EL (cell line): ENCODE measurements around the gene IRF4.
A peak's percentile ranks its signal among the peaks of the same experiment; 100 is the strongest.

Experiments
- DNase-seq: peaks from one replicate; pipeline ENCODE4 v3.0.0-alpha.2; 2016

The IRF4 gene

DNA sequence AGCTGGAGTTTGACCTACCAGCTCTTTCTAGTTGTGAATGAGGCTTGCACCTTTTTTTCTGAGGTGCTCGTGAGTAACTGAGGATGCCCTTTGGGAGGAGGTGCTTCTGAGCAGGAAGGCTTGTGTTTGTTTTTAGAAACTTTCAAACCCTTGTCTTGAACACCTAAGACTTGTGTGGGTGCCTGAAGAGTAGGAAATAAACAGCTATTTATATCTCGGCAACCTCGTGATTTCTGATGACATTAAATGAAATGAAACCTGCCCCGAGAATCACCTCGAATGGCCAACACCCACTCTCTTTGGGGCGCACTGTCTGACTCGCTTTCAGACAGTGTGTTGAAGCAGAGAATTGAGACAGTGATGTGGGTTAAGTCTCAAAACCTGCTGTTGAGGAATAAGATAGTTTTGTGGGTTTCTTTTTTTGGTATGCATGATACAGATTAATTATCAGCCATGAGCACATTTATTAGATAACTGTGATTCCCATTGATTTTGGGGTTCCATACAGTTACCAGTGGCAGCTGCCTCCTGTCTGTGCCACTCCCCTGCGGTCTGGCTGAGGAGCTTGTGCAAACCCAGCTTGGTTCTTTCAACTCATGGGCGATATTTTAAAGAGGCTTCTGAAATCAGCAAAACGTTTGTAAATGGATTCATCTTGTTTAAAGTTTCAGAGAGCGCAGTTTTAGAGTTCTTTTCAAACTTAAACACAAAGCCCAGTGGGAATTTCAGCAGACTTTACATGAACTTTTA, 8.4 kb downstream of the IRF4 start:
- DNase-seq: no peak

DNA sequence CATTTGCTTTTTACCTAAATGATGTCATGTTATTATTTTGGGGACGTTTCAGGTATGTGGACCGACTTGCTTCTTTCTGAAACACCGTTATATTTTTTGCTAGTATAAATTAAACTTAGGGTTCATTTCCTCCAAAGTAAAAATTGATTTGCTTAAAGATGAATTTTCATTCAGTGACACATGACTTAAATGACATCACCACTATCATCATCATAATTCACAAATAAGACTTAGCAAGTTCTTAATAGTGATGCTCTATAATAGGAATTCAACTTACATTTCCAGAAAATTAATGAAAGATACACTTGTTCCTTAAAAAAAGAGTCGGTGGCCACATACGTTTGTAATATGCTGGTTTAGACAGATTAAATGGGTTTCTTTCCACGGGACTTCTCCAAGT, 9.3 kb downstream of the IRF4 start:
- DNase-seq: no peak

DNA sequence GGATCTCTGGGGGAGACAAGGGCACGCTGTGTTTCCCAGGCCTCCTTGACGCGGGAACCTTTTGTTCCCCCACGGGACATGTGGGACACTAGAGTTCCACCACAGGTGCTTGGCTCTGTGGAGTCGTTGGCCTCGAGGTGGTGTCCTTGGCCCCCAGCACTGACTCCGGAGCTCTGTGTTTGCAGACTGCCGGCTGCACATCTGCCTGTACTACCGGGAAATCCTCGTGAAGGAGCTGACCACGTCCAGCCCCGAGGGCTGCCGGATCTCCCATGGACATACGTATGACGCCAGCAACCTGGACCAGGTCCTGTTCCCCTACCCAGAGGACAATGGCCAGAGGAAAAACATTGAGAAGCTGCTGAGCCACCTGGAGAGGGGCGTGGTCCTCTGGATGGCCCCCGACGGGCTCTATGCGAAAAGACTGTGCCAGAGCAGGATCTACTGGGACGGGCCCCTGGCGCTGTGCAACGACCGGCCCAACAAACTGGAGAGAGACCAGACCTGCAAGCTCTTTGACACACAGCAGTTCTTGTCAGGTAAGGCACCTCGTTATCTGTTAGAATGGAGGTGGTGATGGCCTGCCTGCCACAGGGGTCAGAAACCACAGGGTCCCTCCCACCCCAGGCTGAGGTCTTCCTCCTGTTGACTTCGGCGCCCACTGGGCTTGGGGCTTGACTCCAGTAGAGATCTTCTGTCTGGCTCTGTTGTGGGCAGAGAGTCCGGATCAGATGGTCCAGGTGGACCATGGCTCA, 9.9 kb downstream of the IRF4 start:
- no peak for DNase-seq

DNA sequence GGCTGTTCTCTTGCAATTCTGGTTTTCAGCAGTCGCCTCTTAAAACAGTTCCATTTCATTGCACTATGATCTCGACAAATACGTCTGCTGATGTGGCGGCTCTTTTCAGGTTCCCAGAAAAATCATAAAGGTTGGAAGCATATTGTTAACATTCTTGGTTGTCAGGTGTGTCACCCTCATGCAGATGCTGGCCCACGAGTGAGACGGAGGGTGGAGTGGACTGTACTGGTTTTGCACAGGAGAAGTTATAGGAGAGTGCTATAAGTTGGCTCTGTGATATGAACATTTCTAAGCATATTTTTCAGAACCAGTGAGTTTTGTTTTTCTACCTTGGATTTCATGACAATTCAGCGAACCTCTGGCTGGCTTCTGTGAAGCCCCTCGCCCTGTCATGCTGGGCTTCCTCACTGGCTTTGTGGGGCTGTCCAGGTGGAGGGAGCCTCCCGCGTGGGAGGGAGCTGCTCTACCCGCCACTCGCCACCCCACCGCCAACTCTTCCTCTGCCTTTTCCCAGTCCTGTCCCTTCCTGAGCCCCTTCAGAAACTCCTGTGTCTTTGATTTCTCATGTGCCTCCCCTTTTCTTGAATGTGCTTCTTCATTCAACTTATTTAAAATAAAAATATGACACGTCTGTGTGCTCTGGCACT, 10.6 kb downstream of the IRF4 start:
- DNase-seq: no peak

DNA sequence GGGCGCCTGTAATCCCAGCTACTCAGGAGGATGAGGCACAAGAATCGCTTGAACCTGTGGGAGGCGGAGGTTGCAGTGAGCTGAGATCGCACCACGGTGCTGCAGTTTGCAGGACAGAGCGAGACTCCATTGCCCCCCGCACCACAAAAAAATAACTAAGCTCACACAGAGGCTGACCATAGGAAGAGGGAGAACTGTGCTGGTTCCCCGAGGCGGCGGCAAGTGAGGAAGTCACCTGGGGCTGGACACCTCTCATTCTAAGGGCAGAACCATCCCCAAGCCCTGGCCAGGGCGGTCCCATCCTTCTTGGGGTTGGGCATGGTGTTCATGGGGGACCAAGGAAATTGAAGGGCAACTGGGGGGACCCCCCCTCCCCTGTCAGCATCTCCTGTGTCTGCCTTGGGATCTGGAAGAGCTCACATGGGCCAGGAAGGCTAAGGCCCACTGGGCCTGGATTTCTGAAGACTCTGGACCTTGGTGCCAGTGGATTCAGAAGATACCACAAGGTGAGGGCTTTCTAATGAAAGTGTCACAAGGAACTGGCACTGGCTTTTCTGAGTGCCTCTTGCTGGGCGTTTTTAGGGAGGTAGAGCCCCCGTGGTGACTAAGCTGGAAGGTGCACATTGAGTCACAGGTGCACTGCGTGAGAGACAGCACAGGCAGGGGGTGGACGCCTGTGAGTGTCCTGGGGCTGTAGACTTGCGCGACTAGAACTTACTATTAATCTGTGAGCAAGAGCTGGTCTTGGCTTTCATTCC, 11.5 kb downstream of the IRF4 start:
- DNase-seq: no peak

DNA sequence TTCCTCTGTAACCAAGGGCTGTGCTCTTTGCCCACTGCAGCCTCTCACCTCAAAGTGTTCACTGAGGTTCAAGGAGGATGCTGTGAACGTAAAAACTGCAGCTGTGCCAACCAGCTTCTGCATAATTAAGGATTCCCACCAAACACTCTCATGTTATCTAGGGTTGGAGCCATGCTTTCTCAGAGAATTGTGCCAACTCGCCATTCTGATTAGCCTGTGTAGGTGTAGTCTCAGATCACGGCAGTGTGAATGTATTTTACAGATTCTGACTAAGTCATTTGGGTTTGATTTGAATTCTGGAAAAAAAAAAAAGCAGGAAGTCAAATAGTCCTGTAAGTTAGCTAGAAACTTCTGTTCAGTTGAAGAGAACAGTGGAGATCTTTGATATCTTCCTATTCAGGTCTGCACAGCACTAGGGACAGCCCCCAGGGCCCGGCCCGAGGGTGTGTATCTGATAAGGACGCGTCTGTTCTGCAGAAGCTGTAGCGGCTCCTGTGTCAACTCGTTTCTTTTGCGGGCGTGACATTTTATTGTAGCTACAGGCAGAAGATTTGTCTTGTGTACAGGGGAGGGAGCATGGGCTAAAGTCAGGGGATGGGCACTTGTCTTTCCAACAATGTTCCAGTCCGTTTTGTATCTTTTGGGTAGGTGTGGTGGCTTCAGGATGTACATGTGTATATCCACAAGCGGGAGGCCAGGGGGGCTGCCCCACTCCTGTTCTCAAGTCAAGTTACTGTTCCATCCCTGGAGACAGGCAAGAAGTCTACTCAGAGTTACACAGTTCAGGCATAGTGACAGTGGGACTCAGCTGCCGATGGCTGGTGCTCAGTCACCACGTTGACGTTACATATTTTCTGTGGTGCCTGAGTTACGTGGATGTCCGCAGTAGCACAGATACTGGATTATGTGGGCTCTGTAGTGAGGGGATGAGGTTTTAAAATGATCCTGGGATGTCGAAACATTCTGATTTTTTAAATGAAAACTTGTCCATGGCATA, 12.4 kb downstream of the IRF4 start:
- DNase-seq: no peak

DNA sequence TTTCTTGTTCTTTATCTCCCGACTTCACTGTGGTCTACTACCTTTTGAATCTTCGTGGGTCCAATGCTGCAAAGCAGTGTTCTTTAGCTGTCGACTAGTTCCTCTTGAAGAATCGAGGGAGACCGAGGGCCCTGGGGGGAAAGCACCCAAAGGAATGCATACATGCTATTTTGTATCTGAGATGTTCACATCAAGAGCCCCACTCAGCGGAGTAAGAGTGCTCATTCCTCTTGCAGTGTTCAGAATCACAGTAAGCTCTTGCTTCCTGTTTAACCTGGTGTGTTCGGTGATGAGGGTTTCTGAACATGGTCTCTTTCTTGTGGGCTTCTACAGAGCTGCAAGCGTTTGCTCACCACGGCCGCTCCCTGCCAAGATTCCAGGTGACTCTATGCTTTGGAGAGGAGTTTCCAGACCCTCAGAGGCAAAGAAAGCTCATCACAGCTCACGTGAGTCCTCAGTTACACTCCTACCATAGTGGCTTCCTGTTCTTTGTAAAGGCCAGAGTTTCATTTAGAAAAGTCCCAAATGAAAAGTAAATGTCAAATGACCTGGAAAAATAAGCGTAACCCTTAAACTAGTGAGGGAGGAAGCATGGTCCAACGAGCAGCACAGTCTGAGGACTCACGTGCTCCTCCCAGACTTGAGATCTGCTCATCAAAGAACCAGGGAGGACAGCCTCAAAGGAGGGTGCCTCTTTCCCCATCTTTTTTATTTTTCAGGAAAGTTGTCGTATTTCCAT, 13.3 kb downstream of the IRF4 start:
- DNase-seq: no peak

DNA sequence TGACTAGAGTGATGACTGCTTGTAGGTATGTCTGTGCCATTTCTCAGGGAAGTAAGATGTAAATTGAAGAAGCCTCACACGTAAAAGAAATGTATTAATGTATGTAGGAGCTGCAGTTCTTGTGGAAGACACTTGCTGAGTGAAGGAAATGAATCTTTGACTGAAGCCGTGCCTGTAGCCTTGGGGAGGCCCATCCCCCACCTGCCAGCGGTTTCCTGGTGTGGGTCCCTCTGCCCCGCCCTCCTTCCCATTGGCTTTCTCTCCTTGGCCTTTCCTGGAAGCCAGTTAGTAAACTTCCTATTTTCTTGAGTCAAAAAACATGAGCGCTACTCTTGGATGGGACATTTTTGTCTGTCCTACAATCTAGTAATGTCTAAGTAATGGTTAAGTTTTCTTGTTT, 16.6 kb downstream of the IRF4 start:
- no peak for DNase-seq

DNA sequence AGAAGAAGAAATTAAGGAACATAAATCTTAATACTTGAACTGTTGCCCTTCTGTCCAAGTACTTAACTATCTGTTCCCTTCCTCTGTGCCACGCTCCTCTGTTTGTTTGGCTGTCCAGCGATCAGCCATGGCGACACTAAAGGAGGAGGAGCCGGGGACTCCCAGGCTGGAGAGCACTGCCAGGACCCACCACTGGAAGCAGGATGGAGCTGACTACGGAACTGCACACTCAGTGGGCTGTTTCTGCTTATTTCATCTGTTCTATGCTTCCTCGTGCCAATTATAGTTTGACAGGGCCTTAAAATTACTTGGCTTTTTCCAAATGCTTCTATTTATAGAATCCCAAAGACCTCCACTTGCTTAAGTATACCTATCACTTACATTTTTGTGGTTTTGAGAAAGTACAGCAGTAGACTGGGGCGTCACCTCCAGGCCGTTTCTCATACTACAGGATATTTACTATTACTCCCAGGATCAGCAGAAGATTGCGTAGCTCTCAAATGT, 17.1 kb downstream of the IRF4 start:
- DNase-seq: peak; percentile 12

DNA sequence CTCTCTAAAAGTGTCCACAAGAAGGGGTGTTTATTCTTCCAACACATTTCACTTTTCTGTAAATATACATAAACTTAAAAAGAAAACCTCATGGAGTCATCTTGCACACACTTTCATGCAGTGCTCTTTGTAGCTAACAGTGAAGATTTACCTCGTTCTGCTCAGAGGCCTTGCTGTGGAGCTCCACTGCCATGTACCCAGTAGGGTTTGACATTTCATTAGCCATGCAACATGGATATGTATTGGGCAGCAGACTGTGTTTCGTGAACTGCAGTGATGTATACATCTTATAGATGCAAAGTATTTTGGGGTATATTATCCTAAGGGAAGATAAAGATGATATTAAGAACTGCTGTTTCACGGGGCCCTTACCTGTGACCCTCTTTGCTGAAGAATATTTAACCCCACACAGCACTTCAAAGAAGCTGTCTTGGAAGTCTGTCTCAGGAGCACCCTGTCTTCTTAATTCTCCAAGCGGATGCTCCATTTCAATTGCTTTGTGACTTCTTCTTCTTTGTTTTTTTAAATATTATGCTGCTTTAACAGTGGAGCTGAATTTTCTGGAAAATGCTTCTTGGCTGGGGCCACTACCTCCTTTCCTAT, 17.9 kb downstream of the IRF4 start:
- DNase-seq: no peak

DNA sequence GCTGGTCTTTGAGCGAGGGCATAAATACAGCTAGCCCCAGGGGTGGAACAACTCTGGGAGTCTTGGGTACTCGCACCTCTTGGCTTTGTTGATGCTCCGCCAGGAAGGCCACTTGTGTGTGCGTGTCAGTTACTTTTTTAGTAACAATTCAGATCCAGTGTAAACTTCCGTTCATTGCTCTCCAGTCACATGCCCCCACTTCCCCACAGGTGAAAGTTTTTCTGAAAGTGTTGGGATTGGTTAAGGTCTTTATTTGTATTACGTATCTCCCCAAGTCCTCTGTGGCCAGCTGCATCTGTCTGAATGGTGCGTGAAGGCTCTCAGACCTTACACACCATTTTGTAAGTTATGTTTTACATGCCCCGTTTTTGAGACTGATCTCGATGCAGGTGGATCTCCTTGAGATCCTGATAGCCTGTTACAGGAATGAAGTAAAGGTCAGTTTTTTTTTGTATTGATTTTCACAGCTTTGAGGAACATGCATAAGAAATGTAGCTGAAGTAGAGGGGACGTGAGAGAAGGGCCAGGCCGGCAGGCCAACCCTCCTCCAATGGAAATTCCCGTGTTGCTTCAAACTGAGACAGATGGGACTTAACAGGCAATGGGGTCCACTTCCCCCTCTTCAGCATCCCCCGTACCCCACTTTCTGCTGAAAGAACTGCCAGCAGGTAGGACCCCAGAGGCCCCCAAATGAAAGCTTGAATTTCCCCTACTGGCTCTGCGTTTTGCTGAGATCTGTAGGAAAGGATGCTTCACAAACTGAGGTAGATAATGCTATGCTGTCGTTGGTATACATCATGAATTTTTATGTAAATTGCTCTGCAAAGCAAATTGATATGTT, 19.2 kb downstream of the IRF4 start:
- DNase-seq: no peak

DNA sequence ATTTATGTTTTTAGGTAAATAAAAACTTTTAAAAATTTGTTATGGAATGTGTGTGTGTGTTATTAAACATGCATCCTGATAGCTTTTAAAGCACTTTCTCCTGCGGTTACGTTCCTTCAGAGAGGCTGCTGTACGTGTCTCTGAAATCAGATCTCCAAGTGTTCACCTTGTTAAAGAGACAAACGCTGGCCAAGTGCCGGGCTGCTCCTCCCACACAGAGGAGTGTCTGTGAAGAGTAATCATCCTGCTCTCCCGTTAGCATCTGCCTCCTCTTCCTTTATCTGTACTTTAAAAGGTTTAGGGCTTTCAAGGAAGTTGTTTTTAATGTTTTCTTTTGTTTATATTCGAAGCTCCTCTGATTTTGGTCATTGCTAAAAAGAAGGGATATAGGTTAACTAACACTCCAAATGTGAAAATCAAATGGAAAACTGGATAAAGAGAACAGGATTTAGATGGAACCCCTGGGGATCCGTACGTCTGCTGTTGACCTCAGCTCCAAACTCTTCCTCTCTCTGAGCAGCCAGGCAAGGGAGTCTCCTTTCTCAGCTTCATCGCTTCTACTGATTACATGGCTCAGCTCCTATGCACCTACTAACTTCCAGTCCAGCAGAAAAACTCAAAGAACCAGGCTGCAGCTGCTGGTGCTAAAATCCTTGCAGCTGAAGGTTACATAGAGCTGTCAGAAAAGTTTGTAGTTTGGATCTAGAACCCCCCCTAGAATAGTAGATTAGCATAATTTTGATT, 20.0 kb downstream of the IRF4 start:
- no peak for DNase-seq

DNA sequence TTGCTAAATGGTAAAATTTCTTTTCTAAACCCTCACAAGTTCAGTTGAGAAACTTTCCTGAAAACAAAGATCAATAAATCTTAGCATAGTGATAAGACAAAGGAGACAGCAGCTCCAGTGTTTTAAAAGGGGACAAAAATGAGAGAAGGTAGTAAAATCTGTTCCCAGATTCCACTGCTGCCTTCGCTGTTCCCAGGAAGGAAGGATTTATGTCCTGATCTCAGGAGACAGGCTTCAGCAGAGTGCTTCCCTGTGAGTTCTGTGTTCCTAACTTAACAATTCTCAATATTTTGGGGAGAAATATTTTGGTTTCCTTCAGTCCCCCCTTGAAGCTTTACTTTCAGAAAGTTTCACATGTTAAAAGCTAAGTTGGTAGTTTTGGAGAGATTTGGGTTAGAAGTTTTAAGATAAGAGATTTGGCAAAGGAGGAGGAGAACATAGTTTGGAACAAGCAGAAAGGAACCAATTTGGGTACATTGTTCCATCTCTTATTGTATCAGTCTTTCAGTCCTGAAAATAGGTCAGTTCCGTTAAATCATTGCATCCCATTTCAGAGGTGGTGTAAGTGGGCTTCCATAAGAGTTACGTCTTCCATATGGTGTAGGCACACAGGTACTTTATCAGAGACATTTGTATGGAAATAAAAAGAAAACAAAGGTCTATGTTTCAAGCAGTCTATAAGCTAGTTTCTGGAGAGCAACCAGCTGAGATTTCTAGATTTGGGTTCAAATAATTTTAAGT, 20.8 kb downstream of the IRF4 start:
- no peak for DNase-seq

DNA sequence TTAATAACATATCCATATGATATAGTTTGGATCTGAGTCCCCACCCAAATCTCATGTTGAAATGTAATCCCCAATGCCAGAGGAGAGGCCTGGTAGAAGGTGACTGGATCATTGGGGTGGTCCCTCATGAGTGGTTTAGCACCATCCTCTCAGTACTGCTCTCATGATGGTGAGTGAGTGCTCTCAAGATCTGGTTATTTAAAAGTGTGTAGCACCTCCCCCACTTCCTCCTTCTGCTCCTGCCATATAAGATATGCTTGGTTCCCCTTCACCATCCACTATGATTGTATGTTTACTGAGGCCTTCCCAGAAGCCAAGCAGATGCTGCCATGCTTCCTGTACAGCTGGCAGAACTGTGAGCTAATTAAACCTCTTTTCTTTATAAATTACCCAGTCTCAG, 22.9 kb downstream of the IRF4 start:
- no peak for DNase-seq

DNA sequence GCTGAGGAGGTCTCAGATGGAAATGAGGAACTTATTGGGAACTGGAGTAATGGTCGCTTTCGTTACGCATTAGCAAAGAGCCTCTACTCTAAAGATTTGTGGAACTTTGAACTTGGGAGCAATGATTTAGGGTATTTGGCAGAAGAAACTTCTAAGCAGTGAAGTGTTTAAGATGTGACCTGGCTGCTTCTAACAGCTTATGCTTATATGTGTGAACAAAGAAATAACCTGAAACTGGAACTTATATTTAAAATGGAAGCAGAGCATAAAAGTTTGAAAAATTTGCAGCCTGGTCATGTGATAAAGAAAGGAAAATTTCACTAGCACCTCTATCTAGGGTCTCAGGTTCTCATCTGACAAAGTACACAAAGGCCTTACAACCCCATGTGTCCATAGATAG, 23.5 kb downstream of the IRF4 start:
- DNase-seq: no peak

DNA sequence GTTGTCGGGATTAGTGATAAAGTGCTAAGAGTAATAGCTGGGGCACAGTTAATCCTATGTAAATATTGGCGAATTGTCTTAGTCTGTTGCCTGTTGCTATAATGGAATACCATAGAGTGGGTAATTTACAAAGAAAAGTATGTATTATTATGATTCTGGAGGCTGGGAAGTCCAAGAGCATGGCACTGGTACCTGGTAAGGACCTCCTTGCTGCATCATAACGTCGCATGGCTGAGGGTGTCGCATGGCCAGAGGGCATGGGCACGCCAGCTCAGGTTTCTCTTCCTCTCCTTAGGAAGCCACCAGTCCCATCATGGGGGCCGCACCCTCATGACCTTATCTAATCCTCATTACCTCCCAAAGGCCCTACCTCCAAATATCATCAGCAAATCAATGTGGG, 29.7 kb downstream of the IRF4 start:
- DNase-seq: no peak

DNA sequence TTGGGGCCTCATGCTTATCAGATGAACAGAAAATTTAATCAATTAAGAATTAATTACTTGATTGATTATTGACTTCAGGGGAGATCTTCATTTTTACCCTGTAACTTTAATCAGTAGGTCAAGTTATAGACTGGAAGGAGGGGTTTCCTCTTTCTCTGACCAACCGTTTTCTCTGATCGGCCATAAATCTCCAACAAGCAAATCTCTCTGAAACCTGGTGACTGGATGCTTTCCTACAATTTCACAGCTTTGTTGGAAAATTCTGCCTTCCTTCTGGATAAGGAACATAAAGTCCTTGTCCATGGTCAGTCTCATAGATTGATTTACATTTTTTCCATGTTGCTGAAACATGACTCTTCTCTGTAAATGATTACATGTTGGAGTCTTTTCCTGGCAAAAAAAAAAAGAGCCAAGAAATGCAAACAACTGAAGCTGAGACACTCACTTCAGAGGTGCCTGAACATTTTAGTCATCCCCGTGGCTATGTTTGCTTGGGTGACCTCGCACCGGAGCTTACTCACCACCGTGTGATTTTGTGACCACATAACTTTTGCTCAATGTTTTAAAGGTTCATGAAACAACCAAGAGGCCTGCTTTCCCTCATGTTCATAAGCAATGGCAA, 31.0 kb downstream of the IRF4 start:
- DNase-seq: peak; percentile 77
